Cardiac fibroblast (primary cell): ENCODE data around the gene FUT2.

Source experiments
- DNase-seq, 2 donors: peaks; one replicate each; pipeline versions ENCODE4 v3.0.0 to v3.0.0-alpha.2; 2010; ENCODE audit warnings: low read depth in 2 of 2
- H3K4me3 ChIP-seq, 2 donors: replicated peaks in 1 of 2; 1 replicate in 1 of 2; 2 replicates in 1 of 2; pipeline ENCODE4 v1.5.1; 2011; ENCODE audit warnings: low read depth in 2 of 2, low read length in 2 of 2, mild to moderate bottlenecking in 2 of 2, moderate library complexity in 1 of 2
- CTCF ChIP-seq: IDR thresholded peaks from one replicate; pipeline ENCODE4 v1.5.1; 2011; ENCODE audit warnings: low read depth, mild to moderate bottlenecking, low read length, inconsistent platforms

FUT2 gene

GRCh38 chr19:48663667-48664066 lies 32.1 kb upstream of the FUT2 start:
- TF ChIP-seq CTCF: no peak
- DNase-seq: no peak
- H3K4me3 ChIP-seq: no peak overlapping the region

- no peak for DNase-seq
- no peak overlapping the region for H3K4me3 ChIP-seq
- no peak for TF ChIP-seq CTCF
These were observed 31.3 kb upstream of the FUT2 start for GRCh38 chr19:48664476-48664875.

GRCh38 chr19:48665786-48666185 lies 30.0 kb upstream of the FUT2 start:
- no peak for TF ChIP-seq CTCF
- DNase-seq: no peak
- no peak overlapping the region for H3K4me3 ChIP-seq

- no peak for DNase-seq
- H3K4me3 ChIP-seq: no peak overlapping the region
- TF ChIP-seq CTCF: no peak
These were observed 27.4 kb upstream of the FUT2 start for GRCh38 chr19:48668332-48668731.

GRCh38 chr19:48668761-48669160 lies 27.0 kb upstream of the FUT2 start:
- DNase-seq: no peak
- no peak for TF ChIP-seq CTCF
- no peak overlapping the region for H3K4me3 ChIP-seq

GRCh38 chr19:48669903-48670668 lies 25.7 kb upstream of the FUT2 start:
- DNase-seq: no peak
- TF ChIP-seq CTCF: no peak
- no peak overlapping the region for H3K4me3 ChIP-seq
